ENCODE results near the gene TARM1. TPM values are rescaled to one million over a fixed set of nuclear protein-coding genes. Genes with fewer than 3 reads are reported as not detected.
"Not testable (repeated sequence)": the region's sequence is repeated elsewhere in the genome, so short reads cannot be mapped to it uniquely, and the experiment has no call there.

The TARM1 gene
- total and polyA plus RNA-seq, 2 experiments from 2014 or later, result not detected

GRCh38 chr19:54099903-54100255, 18.7 kb upstream of the TARM1 start:
- not testable (repeated sequence) for H4K20me1 ChIP-seq (replicated peaks; ENCODE audit: insufficient read depth); H2AFZ ChIP-seq; H3K9me2 ChIP-seq (ENCODE audit: insufficient read depth); H3K27ac Mint-ChIP-seq; H3K4me1 Mint-ChIP-seq; H3K27ac ChIP-seq (ENCODE audit: low read depth); H3K4me3 ChIP-seq; H3K4me2 ChIP-seq; H3K36me3 Mint-ChIP-seq (ENCODE audit: low read depth); DNase-seq (ENCODE audit: low spot score); H3K4me3 Mint-ChIP-seq; H3F3A ChIP-seq (replicated peaks; ENCODE audit: low read depth); ATAC-seq; H3K36me3 ChIP-seq (ENCODE audit: insufficient read depth); H3K9me3 Mint-ChIP-seq
- H3K4me1 ChIP-seq (ENCODE audit: insufficient read depth), result peaks cover 11% of the 10 kb centered on the region; the same call in 1 of the 2 replicates
- peaks cover 36% of the 10 kb centered on the region for H3K27me3 Mint-ChIP-seq (ENCODE audit: insufficient read depth, low read depth, poor library complexity)
- peaks cover 31% of the 10 kb centered on the region for H3K27me3 ChIP-seq (ENCODE audit: insufficient read depth)
- peaks cover 19% of the 10 kb centered on the region for H3K79me2 ChIP-seq (replicated peaks; ENCODE audit: insufficient read depth)

GRCh38 chr19:54099190-54099902, 18.2 kb upstream of the TARM1 start:
- Histone ChIP-seq H3K9me2 (ENCODE audit: insufficient read depth) (no peaks in the 10 kb centered on the region), H3K36me3 (ENCODE audit: insufficient read depth) (no peaks in the 10 kb centered on the region), H3K27me3 (ENCODE audit: insufficient read depth) (peaks cover 37% of the 10 kb centered on the region), H3K79me2 (replicated peaks; ENCODE audit: insufficient read depth) (peaks cover 14% of the 10 kb centered on the region), H3K4me1 (ENCODE audit: insufficient read depth) (peaks cover 11% of the 10 kb centered on the region; the same call in 1 of the 2 replicates), H3K27ac (ENCODE audit: low read depth) (no peak overlapping the region), H2AFZ (no peak overlapping the region), H3F3A (replicated peaks; ENCODE audit: low read depth) (peaks cover 5% of the 10 kb centered on the region; the same call in 1 of the 2 replicates), H4K20me1 (replicated peaks; ENCODE audit: insufficient read depth) (no peaks in the 10 kb centered on the region; the same call in 1 of the 2 replicates), H3K4me3 (no peak overlapping the region), H3K4me2 (no peak overlapping the region)
- H3K4me3 Mint-ChIP-seq, result no peak overlapping the region
- H3K9me3 Mint-ChIP-seq, result peaks cover 5% of the 10 kb centered on the region
- ATAC-seq, result no peak
- no peak for DNase-seq (ENCODE audit: low spot score)
- H3K36me3 Mint-ChIP-seq (ENCODE audit: low read depth), result no peaks in the 10 kb centered on the region; the same call in 2 of the 3 replicates
- H3K27ac Mint-ChIP-seq, result no peak overlapping the region
- peaks cover 7% of the 10 kb centered on the region for H3K4me1 Mint-ChIP-seq
- H3K27me3 Mint-ChIP-seq (ENCODE audit: insufficient read depth, low read depth, poor library complexity), result peaks cover 41% of the 10 kb centered on the region
- TF ChIP-seq CTCF (conservative IDR thresholded peaks at IDR 0.05; ENCODE audit: low read depth in 2 of 2) (no peak), ZNF462 (CRISPR knock-in tag; IDR thresholded peaks at IDR 0.05) (no peak), EZH2phosphoT487 (IDR thresholded peaks at IDR 0.05; ENCODE audit: unreplicated experiment) (no peak), POLR2AphosphoS5 (IDR thresholded peaks at IDR 0.05; ENCODE audit: low read depth) (no peak), ZNF331 (CRISPR knock-in tag; IDR thresholded peaks at IDR 0.05; ENCODE audit: low read depth) (no peak), JUNB (IDR thresholded peaks at IDR 0.05; ENCODE audit: unreplicated experiment) (no peak), ZNF114 (CRISPR knock-in tag; IDR thresholded peaks at IDR 0.05) (no peak), REST (IDR thresholded peaks at IDR 0.05; ENCODE audit: unreplicated experiment) (no peak), EZH2 (IDR thresholded peaks at IDR 0.05; ENCODE audit: low read depth, unreplicated experiment) (no peak), NANOG (IDR thresholded peaks at IDR 0.05; ENCODE audit: borderline replicate concordance) (no peak)

Measured in GM23338 (cell line).